Chondrocyte (in vitro differentiated cells): ENCODE measurements around the gene ZCCHC17. TPM values are rescaled to one million over a fixed set of nuclear protein-coding genes. Genes with fewer than 3 reads are reported as not detected.
A peak's percentile ranks its signal among the peaks of the same experiment; 100 is the strongest.

ENCODE experiments used
- DNase-seq: peaks from one replicate; pipeline ENCODE4 v3.0.0; 2021; ENCODE audit warnings: mixed read lengths, low spot score
- H3K27ac Mint-ChIP-seq: one replicate; pipeline ENCODE4 v1.8.0; 2021; ENCODE audit warnings: mild to moderate bottlenecking, moderate library complexity, mixed read lengths; ENCODE audit not compliant: unreplicated experiment
- H3K27me3 Mint-ChIP-seq: 2 replicates; pipeline ENCODE4 v1.8.0; 2021; ENCODE audit warnings: low read depth, mixed read lengths
- H3K36me3 Mint-ChIP-seq: 2 replicates; pipeline ENCODE4 v1.8.0; 2021; ENCODE audit warnings: low read depth, mixed read lengths
- H3K4me1 Mint-ChIP-seq: 2 replicates; pipeline ENCODE4 v1.8.0; 2021; ENCODE audit warnings: low read depth, mild to moderate bottlenecking, mixed read lengths
- H3K4me3 Mint-ChIP-seq: one replicate; pipeline ENCODE4 v1.8.0; 2021; ENCODE audit warnings: mild to moderate bottlenecking, moderate library complexity, mixed read lengths; ENCODE audit not compliant: unreplicated experiment
- H3K9me3 Mint-ChIP-seq: 2 replicates; pipeline ENCODE4 v1.8.0; 2021; ENCODE audit warnings: low read depth, mixed read lengths
- total RNA-seq: library from RNA; stranded (reverse); gene quantifications from 3 replicates; pipeline ENCODE4 v1.2.1, GENCODE V29; 2021
- TF ChIP-seq, protein P1 (sequence below): fragments of 200-600 bp; sonication (generic); IDR thresholded peaks from 2 replicates; pipeline ENCODE4 v1.5.0; 2021; ENCODE audit warnings: antibody characterized with exemption, mild to moderate bottlenecking, moderate library complexity

ZCCHC17 gene
- total RNA-seq, 1 donor from 2014 or later, result 31.1 TPM

DNA sequence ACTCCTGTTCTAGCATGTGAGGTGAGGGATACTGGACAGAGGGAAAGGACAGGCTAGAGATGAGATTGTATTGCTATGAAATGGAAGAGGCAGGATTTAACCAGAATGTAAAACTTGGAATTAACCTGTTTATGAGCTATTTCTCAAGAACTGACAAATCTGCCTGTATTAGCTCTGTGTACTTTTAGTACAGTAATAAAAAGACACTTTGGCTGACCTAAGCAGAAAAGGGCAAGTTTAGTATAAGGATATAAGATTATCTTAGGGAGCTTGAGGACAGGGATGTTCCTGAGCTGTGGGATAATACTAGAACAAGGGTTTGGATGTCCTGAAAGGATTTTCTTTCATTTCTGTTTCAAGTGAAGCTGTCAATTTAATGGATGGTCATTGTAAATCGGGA is 11.2 kb downstream of the ZCCHC17 start:
- TF ChIP-seq, protein P1, sequence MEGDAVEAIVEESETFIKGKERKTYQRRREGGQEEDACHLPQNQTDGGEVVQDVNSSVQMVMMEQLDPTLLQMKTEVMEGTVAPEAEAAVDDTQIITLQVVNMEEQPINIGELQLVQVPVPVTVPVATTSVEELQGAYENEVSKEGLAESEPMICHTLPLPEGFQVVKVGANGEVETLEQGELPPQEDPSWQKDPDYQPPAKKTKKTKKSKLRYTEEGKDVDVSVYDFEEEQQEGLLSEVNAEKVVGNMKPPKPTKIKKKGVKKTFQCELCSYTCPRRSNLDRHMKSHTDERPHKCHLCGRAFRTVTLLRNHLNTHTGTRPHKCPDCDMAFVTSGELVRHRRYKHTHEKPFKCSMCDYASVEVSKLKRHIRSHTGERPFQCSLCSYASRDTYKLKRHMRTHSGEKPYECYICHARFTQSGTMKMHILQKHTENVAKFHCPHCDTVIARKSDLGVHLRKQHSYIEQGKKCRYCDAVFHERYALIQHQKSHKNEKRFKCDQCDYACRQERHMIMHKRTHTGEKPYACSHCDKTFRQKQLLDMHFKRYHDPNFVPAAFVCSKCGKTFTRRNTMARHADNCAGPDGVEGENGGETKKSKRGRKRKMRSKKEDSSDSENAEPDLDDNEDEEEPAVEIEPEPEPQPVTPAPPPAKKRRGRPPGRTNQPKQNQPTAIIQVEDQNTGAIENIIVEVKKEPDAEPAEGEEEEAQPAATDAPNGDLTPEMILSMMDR, result no peak
- Mint-ChIP-seq H3K9me3 (no peaks in the 10 kb centered on the region), H3K4me3 (no peak overlapping the region), H3K27ac (peak overlapping the region; percentile 29), H3K4me1 (peaks cover 27% of the 10 kb centered on the region), H3K36me3 (peaks cover 21% of the 10 kb centered on the region), H3K27me3 (no peaks in the 10 kb centered on the region)
- no peak for DNase-seq

DNA sequence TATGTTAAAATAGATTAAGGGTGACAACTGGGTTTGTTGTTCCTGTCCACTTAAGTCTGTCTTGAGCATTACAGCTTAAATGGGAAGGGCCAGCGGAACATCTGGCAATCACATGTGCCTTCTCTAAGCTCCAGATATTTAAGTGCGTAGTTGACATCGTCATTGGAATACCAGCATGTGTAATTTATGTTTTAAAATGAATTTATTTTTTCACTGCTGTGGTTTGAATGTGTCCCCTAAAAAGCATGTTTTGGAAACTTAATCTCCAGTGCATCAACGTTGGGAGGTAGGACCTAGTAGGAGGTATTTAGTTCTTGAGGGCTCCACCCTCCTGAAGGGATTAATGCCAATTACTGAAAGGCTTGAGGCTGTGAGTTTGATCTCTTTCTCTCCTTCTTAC is 13.4 kb downstream of the ZCCHC17 start:
- no peak overlapping the region for H3K27ac Mint-ChIP-seq
- H3K9me3 Mint-ChIP-seq, result no peaks in the 10 kb centered on the region
- no peaks in the 10 kb centered on the region for H3K27me3 Mint-ChIP-seq
- H3K4me1 Mint-ChIP-seq, result peaks cover 18% of the 10 kb centered on the region
- TF ChIP-seq, protein P1, result no peak
- no peak for DNase-seq
- no peak overlapping the region for H3K4me3 Mint-ChIP-seq
- H3K36me3 Mint-ChIP-seq, result peaks cover 28% of the 10 kb centered on the region

DNA sequence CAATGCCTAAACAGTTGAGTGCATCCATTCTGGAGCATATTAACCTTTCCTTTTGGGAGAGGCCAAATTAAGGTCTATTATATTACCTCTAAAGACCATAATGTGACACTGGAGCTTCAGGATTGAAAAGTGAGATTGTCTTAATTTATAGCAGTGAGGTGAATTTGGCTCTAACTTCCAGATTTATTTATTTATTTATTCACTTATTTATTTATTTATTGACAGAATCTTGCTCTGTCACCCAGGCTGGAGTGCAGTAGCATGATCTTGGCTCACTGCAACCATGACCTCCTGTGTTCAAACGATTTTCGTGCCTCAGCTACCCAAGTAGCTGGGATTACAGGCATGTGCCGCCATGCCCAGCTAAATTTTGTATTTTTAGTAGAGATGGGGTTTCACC is 19.1 kb downstream of the ZCCHC17 start:
- TF ChIP-seq, protein P1, result no peak
- DNase-seq, result no peak
- H3K27ac Mint-ChIP-seq, result no peak overlapping the region
- peaks cover 39% of the 10 kb centered on the region for H3K36me3 Mint-ChIP-seq
- no peaks in the 10 kb centered on the region for H3K9me3 Mint-ChIP-seq
- H3K27me3 Mint-ChIP-seq, result no peaks in the 10 kb centered on the region
- H3K4me3 Mint-ChIP-seq, result no peak overlapping the region
- no peaks in the 10 kb centered on the region for H3K4me1 Mint-ChIP-seq

DNA sequence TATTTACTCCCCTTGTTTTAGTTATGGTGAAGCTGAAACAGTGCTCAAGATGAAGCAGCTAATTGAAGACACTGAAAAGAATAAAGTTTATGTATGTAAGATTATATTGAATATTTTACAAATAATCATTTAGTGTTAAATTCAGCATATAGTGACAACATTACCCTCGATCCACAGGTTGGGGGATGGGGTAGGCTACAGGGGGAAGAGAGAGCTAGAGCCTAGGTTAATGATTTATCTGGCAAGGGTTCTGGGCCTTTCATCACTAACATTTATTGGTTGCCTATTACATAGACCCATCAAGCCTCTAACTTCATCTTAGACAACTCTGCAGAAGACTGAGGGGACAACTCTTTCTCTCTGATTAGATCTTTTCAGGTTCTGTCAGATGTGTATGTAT is 21.3 kb downstream of the ZCCHC17 start:
- Mint-ChIP-seq H3K9me3 (no peaks in the 10 kb centered on the region), H3K4me1 (no peaks in the 10 kb centered on the region), H3K36me3 (peaks cover 35% of the 10 kb centered on the region), H3K4me3 (no peak overlapping the region), H3K27ac (no peak overlapping the region), H3K27me3 (no peaks in the 10 kb centered on the region)
- DNase-seq, result no peak
- TF ChIP-seq, protein P1, result no peak

DNA sequence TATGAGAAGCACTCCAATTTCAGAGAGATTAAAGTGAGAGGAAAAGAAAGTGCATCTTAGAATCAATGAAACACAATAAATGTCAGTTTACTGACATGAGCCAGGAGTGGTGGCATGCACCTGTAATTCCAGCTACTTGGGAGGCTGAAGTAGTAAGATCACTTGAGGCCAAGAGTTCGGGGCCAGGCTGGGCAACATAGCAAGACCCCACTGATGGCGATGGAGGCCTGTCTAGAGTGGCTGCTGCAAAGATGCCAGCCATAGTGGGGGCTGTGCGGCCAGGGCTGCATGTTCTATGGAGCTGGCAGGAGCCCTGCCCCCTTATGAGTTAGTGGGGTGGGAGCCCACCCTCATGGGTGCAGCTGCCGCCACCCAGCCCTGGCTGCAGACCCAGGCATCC is 27.3 kb downstream of the ZCCHC17 start:
- peaks cover 19% of the 10 kb centered on the region for H3K36me3 Mint-ChIP-seq
- no peaks in the 10 kb centered on the region for H3K9me3 Mint-ChIP-seq
- TF ChIP-seq, protein P1, result no peak
- H3K27me3 Mint-ChIP-seq, result no peaks in the 10 kb centered on the region
- H3K4me1 Mint-ChIP-seq, result no peaks in the 10 kb centered on the region
- no peak overlapping the region for H3K27ac Mint-ChIP-seq
- H3K4me3 Mint-ChIP-seq, result no peak overlapping the region
- DNase-seq, result no peak
